Measurements from ENCODE around the gene MPL.

MPL gene

DNA sequence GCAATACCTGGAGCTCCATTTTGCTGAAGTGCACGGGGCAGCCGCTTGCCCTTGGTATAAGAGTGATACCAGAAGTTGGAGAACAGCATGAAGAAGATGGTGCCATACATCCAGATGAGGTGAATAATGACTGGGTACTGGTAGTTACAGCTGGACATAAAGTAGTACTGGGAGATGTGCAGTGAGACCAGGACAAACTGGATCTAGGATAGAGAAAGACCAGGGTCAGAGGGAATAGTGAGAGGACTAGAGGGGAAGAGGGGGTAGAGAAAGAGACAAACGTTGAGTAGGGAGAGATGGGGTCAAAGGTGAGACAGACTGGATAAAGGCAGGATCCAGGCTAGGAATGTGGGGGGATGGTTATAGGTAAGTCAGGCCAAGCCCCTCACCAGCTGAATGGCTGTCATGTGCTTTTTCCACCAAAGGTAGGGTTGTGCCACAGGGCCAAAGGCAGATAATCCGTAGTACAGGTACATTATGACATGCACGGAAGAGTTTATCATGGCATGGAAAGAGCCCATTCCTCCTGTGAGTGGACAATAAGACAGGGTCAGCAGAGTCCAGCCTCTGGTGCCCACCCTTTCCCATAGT is 26.4 kb downstream of the MPL start:
- Histone ChIP-seq H4K20me1 (ENCODE audit: control insufficient read depth, insufficient read depth, low read depth, low read length) (peaks cover 12% of the 10 kb centered on the region), H3K4me3 (ENCODE audit: low read length) (no peak overlapping the region), H3K27me3 (ENCODE audit: control insufficient read depth, low read length) (no peaks in the 10 kb centered on the region), H3K4me2 (ENCODE audit: low read length) (no peak overlapping the region), H3K27ac (ENCODE audit: low read depth, low read length) (no peak overlapping the region), H3F3A (ENCODE audit: control insufficient read depth, insufficient read depth) (peaks cover 30% of the 10 kb centered on the region), H3K36me3 (ENCODE audit: control insufficient read depth, low read length) (peaks cover 72% of the 10 kb centered on the region), H3K4me1 (ENCODE audit: control insufficient read depth, low read length) (peaks cover 47% of the 10 kb centered on the region), H3K9me3 (ENCODE audit: control insufficient read depth, insufficient read depth, low read length) (no peaks in the 10 kb centered on the region), H3K79me2 (ENCODE audit: control insufficient read depth, low read length) (peaks cover 69% of the 10 kb centered on the region), H3K9me2 (replicated peaks; ENCODE audit: control insufficient read depth, low read length) (no peaks in the 10 kb centered on the region)
- no peak for TF ChIP-seq EZH2phosphoT487 (IDR thresholded peaks at IDR 0.05; ENCODE audit: borderline replicate concordance, low read length)
- TF ChIP-seq, protein P1, sequence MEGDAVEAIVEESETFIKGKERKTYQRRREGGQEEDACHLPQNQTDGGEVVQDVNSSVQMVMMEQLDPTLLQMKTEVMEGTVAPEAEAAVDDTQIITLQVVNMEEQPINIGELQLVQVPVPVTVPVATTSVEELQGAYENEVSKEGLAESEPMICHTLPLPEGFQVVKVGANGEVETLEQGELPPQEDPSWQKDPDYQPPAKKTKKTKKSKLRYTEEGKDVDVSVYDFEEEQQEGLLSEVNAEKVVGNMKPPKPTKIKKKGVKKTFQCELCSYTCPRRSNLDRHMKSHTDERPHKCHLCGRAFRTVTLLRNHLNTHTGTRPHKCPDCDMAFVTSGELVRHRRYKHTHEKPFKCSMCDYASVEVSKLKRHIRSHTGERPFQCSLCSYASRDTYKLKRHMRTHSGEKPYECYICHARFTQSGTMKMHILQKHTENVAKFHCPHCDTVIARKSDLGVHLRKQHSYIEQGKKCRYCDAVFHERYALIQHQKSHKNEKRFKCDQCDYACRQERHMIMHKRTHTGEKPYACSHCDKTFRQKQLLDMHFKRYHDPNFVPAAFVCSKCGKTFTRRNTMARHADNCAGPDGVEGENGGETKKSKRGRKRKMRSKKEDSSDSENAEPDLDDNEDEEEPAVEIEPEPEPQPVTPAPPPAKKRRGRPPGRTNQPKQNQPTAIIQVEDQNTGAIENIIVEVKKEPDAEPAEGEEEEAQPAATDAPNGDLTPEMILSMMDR (IDR thresholded peaks at IDR 0.05; ENCODE audit: low read depth, low read length, poor library complexity, severe bottlenecking) = no peak

DNA sequence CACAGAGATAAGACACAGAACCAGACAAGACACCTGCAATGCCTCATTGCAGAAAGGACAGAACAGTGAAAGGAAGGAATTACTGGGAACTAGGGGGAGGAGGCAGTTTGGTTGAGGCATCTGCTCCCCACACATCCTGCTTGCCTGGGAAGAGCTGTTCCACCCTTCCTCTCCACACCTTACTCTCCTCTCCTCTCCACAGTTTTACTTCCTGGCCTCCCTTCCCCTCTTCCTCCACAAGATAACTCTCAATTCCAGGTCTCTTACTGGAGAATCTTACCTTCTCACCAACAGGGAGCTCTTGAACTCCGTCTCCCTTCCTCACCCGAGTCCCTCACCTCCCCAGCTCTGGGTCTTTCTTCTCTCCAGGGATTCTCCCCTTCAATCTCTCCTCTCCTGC is 28.1 kb downstream of the MPL start:
- H3F3A ChIP-seq (ENCODE audit: control insufficient read depth, insufficient read depth) = peaks cover 27% of the 10 kb centered on the region
- no peak overlapping the region for H3K27ac ChIP-seq (ENCODE audit: low read depth, low read length)
- peaks cover 58% of the 10 kb centered on the region for H3K36me3 ChIP-seq (ENCODE audit: control insufficient read depth, low read length)
- H4K20me1 ChIP-seq (ENCODE audit: control insufficient read depth, insufficient read depth, low read depth, low read length) = peaks cover 6% of the 10 kb centered on the region
- H3K9me2 ChIP-seq (replicated peaks; ENCODE audit: control insufficient read depth, low read length) = no peaks in the 10 kb centered on the region
- H3K4me2 ChIP-seq (ENCODE audit: low read length) = peak overlapping the region; percentile 87
- H3K4me1 ChIP-seq (ENCODE audit: control insufficient read depth, low read length) = peaks cover 36% of the 10 kb centered on the region
- no peaks in the 10 kb centered on the region for H3K9me3 ChIP-seq (ENCODE audit: control insufficient read depth, insufficient read depth, low read length)
- TF ChIP-seq, protein P1 (IDR thresholded peaks at IDR 0.05; ENCODE audit: low read depth, low read length, poor library complexity, severe bottlenecking) = no peak
- no peak for TF ChIP-seq EZH2phosphoT487 (IDR thresholded peaks at IDR 0.05; ENCODE audit: borderline replicate concordance, low read length)
- H3K79me2 ChIP-seq (ENCODE audit: control insufficient read depth, low read length) = peaks cover 54% of the 10 kb centered on the region
- H3K4me3 ChIP-seq (ENCODE audit: low read length) = peak overlapping the region; percentile 85
- no peaks in the 10 kb centered on the region for H3K27me3 ChIP-seq (ENCODE audit: control insufficient read depth, low read length)

DNA sequence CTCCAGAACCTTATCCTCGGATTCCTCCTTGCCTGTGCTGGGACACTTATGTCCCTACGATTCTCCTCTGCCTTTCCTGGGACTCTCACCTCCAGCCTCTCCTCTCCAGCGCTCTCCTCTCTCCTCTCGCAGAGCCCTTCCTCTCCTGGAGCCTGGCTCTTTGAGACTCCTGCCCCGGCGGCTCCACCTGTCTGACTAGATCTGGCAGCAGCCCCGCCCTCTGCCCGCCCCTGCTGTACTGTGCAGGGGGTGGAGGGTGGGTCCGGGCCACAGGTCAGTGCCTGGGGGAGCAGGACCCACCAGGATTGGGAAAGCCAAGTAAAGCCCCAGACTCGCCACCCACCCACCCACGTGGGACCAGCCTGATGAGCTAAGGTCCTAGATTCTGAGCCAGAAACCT is 28.6 kb downstream of the MPL start:
- H3K79me2 ChIP-seq (ENCODE audit: control insufficient read depth, low read length) = peaks cover 49% of the 10 kb centered on the region
- peaks cover 2% of the 10 kb centered on the region; the same call in 1 of the 2 replicates for H4K20me1 ChIP-seq (ENCODE audit: control insufficient read depth, insufficient read depth, low read depth, low read length)
- peaks cover 24% of the 10 kb centered on the region for H3F3A ChIP-seq (ENCODE audit: control insufficient read depth, insufficient read depth)
- peak overlapping the region; percentile 87 for H3K4me2 ChIP-seq (ENCODE audit: low read length)
- H3K4me1 ChIP-seq (ENCODE audit: control insufficient read depth, low read length) = peaks cover 31% of the 10 kb centered on the region
- TF ChIP-seq, protein P1 (IDR thresholded peaks at IDR 0.05; ENCODE audit: low read depth, low read length, poor library complexity, severe bottlenecking) = no peak
- no peak for TF ChIP-seq EZH2phosphoT487 (IDR thresholded peaks at IDR 0.05; ENCODE audit: borderline replicate concordance, low read length)
- H3K27me3 ChIP-seq (ENCODE audit: control insufficient read depth, low read length) = no peaks in the 10 kb centered on the region
- no peak overlapping the region for H3K27ac ChIP-seq (ENCODE audit: low read depth, low read length)
- H3K36me3 ChIP-seq (ENCODE audit: control insufficient read depth, low read length) = peaks cover 53% of the 10 kb centered on the region
- peak overlapping the region; percentile 85 for H3K4me3 ChIP-seq (ENCODE audit: low read length)
- H3K9me2 ChIP-seq (replicated peaks; ENCODE audit: control insufficient read depth, low read length) = no peaks in the 10 kb centered on the region
- no peaks in the 10 kb centered on the region for H3K9me3 ChIP-seq (ENCODE audit: control insufficient read depth, insufficient read depth, low read length)

Measured in DOHH2 (cell line).